PFSK-1 (cell line): ENCODE measurements around the gene NHERF2.

Experiments
- FOXP2 ChIP-seq: optimal IDR thresholded peaks from 2 replicates; pipeline ENCODE3; 2011; ENCODE audit warnings: borderline replicate concordance, control low read depth, inconsistent platforms; ENCODE audit not compliant: insufficient read depth; ENCODE audit errors: extremely low read length, extremely low read depth
- POLR2AphosphoS5 ChIP-seq: IDR thresholded peaks from 2 replicates; pipeline ENCODE4 v1.6.1; 2012; ENCODE audit warnings: low read depth, mild to moderate bottlenecking, control low read depth, low read length, moderate library complexity
- REST ChIP-seq, 2 experiments: IDR thresholded peaks; 2 replicates each; pipeline versions ENCODE4 v1.6.1 to v1.8.0; 2011 to 2012; ENCODE audit warnings: low read depth in 2 of 2, low read length in 2 of 2, control low read depth in 1 of 2, inconsistent platforms in 1 of 2, mild to moderate bottlenecking in 1 of 2, moderate library complexity in 1 of 2; ENCODE audit not compliant: insufficient read depth in 1 of 2
- SIN3A ChIP-seq: IDR thresholded peaks from 2 replicates; pipeline ENCODE4 v1.6.1; 2012; ENCODE audit warnings: mild to moderate bottlenecking, low read length, moderate library complexity, borderline replicate concordance; ENCODE audit not compliant: insufficient read depth
- TAF1 ChIP-seq: IDR thresholded peaks from 2 replicates; pipeline ENCODE4 v1.6.1; 2012; ENCODE audit warnings: low read length, control low read depth, borderline replicate concordance; ENCODE audit not compliant: insufficient read depth

The NHERF2 gene

GRCh38 chr16:1991135-1991551 is 35.6 kb upstream of the NHERF2 start:
- no peak for TF ChIP-seq POLR2AphosphoS5

- TF ChIP-seq POLR2AphosphoS5 (no peak), TAF1 (no peak), FOXP2 (no peak)
These were observed 35.1 kb upstream of the NHERF2 start for GRCh38 chr16:1991588-1991947.

GRCh38 chr16:1991948-1992703 is 34.6 kb upstream of the NHERF2 start:
- no peak for TF ChIP-seq SIN3A
- TF ChIP-seq POLR2AphosphoS5: no peak
- TF ChIP-seq FOXP2: no peak
- no peak for TF ChIP-seq TAF1
- no peak for TF ChIP-seq REST (IDR thresholded peaks at IDR 0.05; ENCODE audit: insufficient read depth in 1 of 2, low read depth in 2 of 2, low read length in 2 of 2)

- no peak for TF ChIP-seq TAF1
- TF ChIP-seq SIN3A: no peak
- no peak for TF ChIP-seq REST (IDR thresholded peaks at IDR 0.05; ENCODE audit: insufficient read depth in 1 of 2, low read depth in 2 of 2, low read length in 2 of 2)
- TF ChIP-seq FOXP2: no peak
- no peak for TF ChIP-seq POLR2AphosphoS5
These were observed 33.9 kb upstream of the NHERF2 start for GRCh38 chr16:1992704-1993317.

- no peak for TF ChIP-seq FOXP2
- no peak for TF ChIP-seq REST (IDR thresholded peaks at IDR 0.05; ENCODE audit: insufficient read depth in 1 of 2, low read depth in 2 of 2, low read length in 2 of 2)
- no peak for TF ChIP-seq POLR2AphosphoS5
- no peak for TF ChIP-seq TAF1
- TF ChIP-seq SIN3A: no peak
These were observed 33.0 kb upstream of the NHERF2 start for GRCh38 chr16:1993731-1994131.

GRCh38 chr16:1997494-1998359 is 29.0 kb upstream of the NHERF2 start:
- TF ChIP-seq REST (IDR thresholded peaks at IDR 0.05; ENCODE audit: insufficient read depth in 1 of 2, low read depth in 2 of 2, low read length in 2 of 2): no peak
- no peak for TF ChIP-seq POLR2AphosphoS5
- no peak for TF ChIP-seq SIN3A
- no peak for TF ChIP-seq FOXP2
- TF ChIP-seq TAF1: no peak
